OCI-LY7 (cell line): ENCODE results near the gene MAP3K2.

Source experiments
- CTCF ChIP-seq: fragments of 200-600 bp; sonication (generic); conservative IDR thresholded peaks from 2 replicates; pipeline ENCODE4 v1.5.1; 2014; ENCODE audit warnings: mild to moderate bottlenecking, antibody characterized with exemption, low read length, moderate library complexity, mixed read lengths
- EZH2phosphoT487 ChIP-seq: fragments of 200-600 bp; sonication (generic); IDR thresholded peaks from 2 replicates; pipeline ENCODE4 v1.6.1; 2018; ENCODE audit warnings: low read depth, borderline replicate concordance, mild to moderate bottlenecking, mixed run types, antibody characterized with exemption, low read length, moderate library complexity, mixed read lengths

GRCh38 chr2:127373362-127374083 lies 14.3 kb downstream of the MAP3K2 start:
- TF ChIP-seq CTCF (no peak), EZH2phosphoT487 (no peak)
